ENCODE results near the gene RARRES2. TPM values are rescaled to one million over a fixed set of nuclear protein-coding genes. Genes with fewer than 3 reads are reported as not detected.

RARRES2 gene
- total RNA-seq, 1 donor from 2014 or later = not detected

- DNase-seq = no peak
- Mint-ChIP-seq H3K27ac (no peak overlapping the region), H3K9me3 (no peaks in the 10 kb centered on the region), H3K36me3 (ENCODE audit: low read depth) (peaks cover 18% of the 10 kb centered on the region), H3K4me1 (peaks cover 19% of the 10 kb centered on the region), H3K27me3 (peaks cover 12% of the 10 kb centered on the region), H3K4me3 (no peak overlapping the region)
- TF ChIP-seq, protein P1, sequence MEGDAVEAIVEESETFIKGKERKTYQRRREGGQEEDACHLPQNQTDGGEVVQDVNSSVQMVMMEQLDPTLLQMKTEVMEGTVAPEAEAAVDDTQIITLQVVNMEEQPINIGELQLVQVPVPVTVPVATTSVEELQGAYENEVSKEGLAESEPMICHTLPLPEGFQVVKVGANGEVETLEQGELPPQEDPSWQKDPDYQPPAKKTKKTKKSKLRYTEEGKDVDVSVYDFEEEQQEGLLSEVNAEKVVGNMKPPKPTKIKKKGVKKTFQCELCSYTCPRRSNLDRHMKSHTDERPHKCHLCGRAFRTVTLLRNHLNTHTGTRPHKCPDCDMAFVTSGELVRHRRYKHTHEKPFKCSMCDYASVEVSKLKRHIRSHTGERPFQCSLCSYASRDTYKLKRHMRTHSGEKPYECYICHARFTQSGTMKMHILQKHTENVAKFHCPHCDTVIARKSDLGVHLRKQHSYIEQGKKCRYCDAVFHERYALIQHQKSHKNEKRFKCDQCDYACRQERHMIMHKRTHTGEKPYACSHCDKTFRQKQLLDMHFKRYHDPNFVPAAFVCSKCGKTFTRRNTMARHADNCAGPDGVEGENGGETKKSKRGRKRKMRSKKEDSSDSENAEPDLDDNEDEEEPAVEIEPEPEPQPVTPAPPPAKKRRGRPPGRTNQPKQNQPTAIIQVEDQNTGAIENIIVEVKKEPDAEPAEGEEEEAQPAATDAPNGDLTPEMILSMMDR (IDR thresholded peaks at IDR 0.05) = no peak
- ChIA-PET POLR2A (interaction anchor here (1.1 kb wide), 1 partner anchor 91 kb away, joined by 3 read pairs; no protein-coding TSS in a partner anchor), CTCF (no interaction called here)
- no peak for ATAC-seq (ENCODE audit: low read depth)
- intact Hi-C loops (cut with micrococcal nuclease) = no loop called here
Measured at GRCh38 chr7:150336746-150337145, 4.7 kb downstream of the RARRES2 start.

DNA sequence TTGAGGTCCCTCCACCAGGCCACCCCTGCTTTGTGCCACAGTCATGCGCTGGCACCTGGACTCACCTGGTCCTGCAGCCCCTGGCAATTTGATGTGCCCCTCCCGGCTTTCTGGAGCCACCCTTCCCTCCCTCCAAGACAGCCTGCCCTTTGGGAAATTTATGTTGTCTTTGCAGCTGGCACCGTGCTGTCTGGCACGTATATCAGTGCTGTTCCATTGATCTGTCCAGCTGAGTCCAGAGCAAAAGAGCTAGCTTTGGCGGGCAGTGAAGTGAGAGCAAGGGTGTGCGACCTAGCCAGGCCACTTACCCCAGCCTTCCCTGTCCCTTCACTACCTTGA, 5.7 kb downstream of the RARRES2 start:
- intact Hi-C loops (cut with micrococcal nuclease) = no loop called here
- Mint-ChIP-seq H3K9me3 (no peaks in the 10 kb centered on the region), H3K27ac (no peak overlapping the region), H3K27me3 (peaks cover 10% of the 10 kb centered on the region), H3K36me3 (ENCODE audit: low read depth) (peaks cover 25% of the 10 kb centered on the region), H3K4me1 (peaks cover 16% of the 10 kb centered on the region), H3K4me3 (no peak overlapping the region)
- ATAC-seq (ENCODE audit: low read depth) (no peak), DNase-seq (no peak)
- ChIA-PET CTCF (no interaction called here), POLR2A (interaction anchor here (0.8 kb wide), 1 partner anchor 13 kb away, joined by 3 read pairs; the partner anchor contains the start of genes ACTR3C and LRRC61)
- TF ChIP-seq, protein P1 (IDR thresholded peaks at IDR 0.05) = no peak

DNA sequence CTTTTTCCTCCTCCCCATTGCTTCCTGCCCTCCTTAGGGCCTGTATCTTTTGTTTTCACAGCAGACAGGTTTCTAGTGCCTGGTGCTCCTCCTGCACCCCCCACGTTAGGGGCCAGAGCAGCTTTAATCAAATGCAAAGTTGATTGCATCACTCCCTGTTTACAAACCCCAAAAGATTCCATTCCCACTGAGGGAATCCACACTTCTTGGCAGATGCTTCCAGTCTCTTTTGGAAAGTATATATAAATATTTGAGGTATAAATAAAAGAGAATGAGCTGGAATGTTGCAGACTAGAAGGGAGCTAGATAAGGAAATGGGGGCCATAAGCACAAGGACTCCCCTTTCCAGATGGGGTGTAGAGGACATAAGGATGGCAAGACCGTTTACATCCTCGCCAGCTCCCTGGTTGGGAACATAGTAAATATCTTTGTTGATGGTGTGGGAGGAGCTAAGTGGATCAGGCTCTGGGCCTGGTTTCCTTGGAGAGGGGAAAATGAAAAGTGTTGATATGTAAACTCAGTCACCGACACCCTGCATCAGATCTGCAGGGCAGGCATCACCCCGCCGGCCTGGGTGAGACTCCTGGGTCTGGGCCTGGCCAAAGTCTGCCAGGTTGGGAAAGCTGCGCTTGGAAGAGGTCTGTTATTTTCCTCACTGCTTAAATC, 6.2 kb downstream of the RARRES2 start:
- TF ChIP-seq, protein P1 (IDR thresholded peaks at IDR 0.05) = no peak
- peaks cover 28% of the 10 kb centered on the region for H3K36me3 Mint-ChIP-seq (ENCODE audit: low read depth)
- ChIA-PET CTCF (no interaction called here), POLR2A (interaction anchor here (0.8 kb wide), 1 partner anchor 12 kb away, joined by 3 read pairs; the partner anchor contains the start of genes ACTR3C and LRRC61)
- no peak for ATAC-seq (ENCODE audit: low read depth)
- no peaks in the 10 kb centered on the region for H3K9me3 Mint-ChIP-seq
- no peak overlapping the region for H3K27ac Mint-ChIP-seq
- H3K27me3 Mint-ChIP-seq = peaks cover 8% of the 10 kb centered on the region
- peaks cover 13% of the 10 kb centered on the region for H3K4me1 Mint-ChIP-seq
- no peak for DNase-seq
- H3K4me3 Mint-ChIP-seq = no peak overlapping the region
- intact Hi-C loops (cut with micrococcal nuclease) = no loop called here

GRCh38 chr7:150334108-150334507, 7.3 kb downstream of the RARRES2 start:
- ChIA-PET CTCF (no interaction called here), POLR2A (no interaction called here)
- Mint-ChIP-seq H3K9me3 (no peaks in the 10 kb centered on the region), H3K4me1 (peaks cover 2% of the 10 kb centered on the region), H3K27me3 (no peaks in the 10 kb centered on the region), H3K27ac (no peak overlapping the region), H3K4me3 (no peak overlapping the region), H3K36me3 (ENCODE audit: low read depth) (peaks cover 34% of the 10 kb centered on the region)
- ATAC-seq (ENCODE audit: low read depth) (no peak), DNase-seq (no peak)
- intact Hi-C loops (cut with micrococcal nuclease) = no loop called here
- TF ChIP-seq, protein P1 (IDR thresholded peaks at IDR 0.05) = no peak

DNA sequence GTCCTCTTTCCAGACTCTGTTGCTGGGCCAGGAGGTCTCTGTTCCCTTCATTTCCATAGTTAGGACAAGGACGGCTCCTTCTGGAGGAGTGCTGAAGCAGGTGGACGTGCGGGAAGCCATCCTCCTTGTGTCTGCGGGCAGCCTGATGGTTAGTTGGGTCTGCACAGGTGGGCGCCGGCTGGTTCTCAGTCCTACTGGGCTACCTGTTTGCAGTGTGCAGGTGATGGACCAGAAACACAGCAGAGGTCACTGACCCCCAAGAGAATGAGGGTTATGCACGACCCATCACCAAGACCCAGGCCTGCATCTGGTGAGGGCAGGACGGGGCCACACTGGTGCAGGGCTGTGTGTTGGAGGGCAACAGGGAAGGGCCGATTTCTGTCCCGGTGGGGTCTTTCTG, 7.8 kb downstream of the RARRES2 start:
- Mint-ChIP-seq H3K27me3 (no peaks in the 10 kb centered on the region), H3K27ac (no peak overlapping the region), H3K36me3 (ENCODE audit: low read depth) (peaks cover 38% of the 10 kb centered on the region), H3K4me1 (no peaks in the 10 kb centered on the region), H3K9me3 (no peaks in the 10 kb centered on the region), H3K4me3 (no peak overlapping the region)
- CTCF ChIA-PET = no interaction called here
- DNase-seq = no peak
- no peak for ATAC-seq (ENCODE audit: low read depth)
- POLR2A ChIA-PET = no interaction called here
- TF ChIP-seq, protein P1 (IDR thresholded peaks at IDR 0.05) = no peak
- intact Hi-C loops (cut with micrococcal nuclease) = no loop called here

All from activated B cell treated with CpG ODN at 0.5 μM for 24 hours (primary cell).